HG02852 (cell line): ENCODE data around the gene SDR9C7.
"Not testable (repeated sequence)": the region's sequence is repeated elsewhere in the genome, so short reads cannot be mapped to it uniquely, and the experiment has no call there.

Experiments
- ATAC-seq: cut with Tn5 transposase; IDR thresholded peaks from one replicate; pipeline ENCODE4 v1.9.1; 2021; ENCODE audit warnings: mild to moderate bottlenecking, moderate library complexity; ENCODE audit not compliant: unreplicated experiment

SDR9C7 gene

GRCh38 chr12:56954057-56954957, 20.1 kb upstream of the SDR9C7 start:
- no peak for ATAC-seq

GRCh38 chr12:56953314-56953713, 19.1 kb upstream of the SDR9C7 start:
- no peak for ATAC-seq

- no peak for ATAC-seq
These were observed 17.6 kb upstream of the SDR9C7 start for GRCh38 chr12:56951582-56952339.

- ATAC-seq: no peak
These were observed 14.7 kb upstream of the SDR9C7 start for GRCh38 chr12:56948881-56949280.

- ATAC-seq: no peak
These were observed 14.2 kb upstream of the SDR9C7 start for GRCh38 chr12:56948457-56948777.

GRCh38 chr12:56947633-56948456, 13.6 kb upstream of the SDR9C7 start:
- no peak for ATAC-seq

- no peak for ATAC-seq
These were observed 9.7 kb upstream of the SDR9C7 start for GRCh38 chr12:56943878-56944277.

GRCh38 chr12:56943374-56943773, 9.2 kb upstream of the SDR9C7 start:
- ATAC-seq: not testable (repeated sequence)

GRCh38 chr12:56941299-56942017, 7.2 kb upstream of the SDR9C7 start:
- ATAC-seq: peak; percentile 50

- not testable (repeated sequence) for ATAC-seq
These were observed 6.7 kb upstream of the SDR9C7 start for GRCh38 chr12:56940942-56941298.

GRCh38 chr12:56935752-56936151, 1.5 kb upstream of the SDR9C7 start:
- no peak for ATAC-seq

GRCh38 chr12:56935157-56935556, 949 bp upstream of the SDR9C7 start:
- ATAC-seq: no peak

GRCh38 chr12:56932867-56933266, 1.3 kb downstream of the SDR9C7 start:
- no peak for ATAC-seq

GRCh38 chr12:56932146-56932545, 2.1 kb downstream of the SDR9C7 start:
- ATAC-seq: no peak

- no peak for ATAC-seq
These were observed 2.7 kb downstream of the SDR9C7 start for GRCh38 chr12:56931474-56931978.

GRCh38 chr12:56930241-56930640, 4.0 kb downstream of the SDR9C7 start:
- ATAC-seq: no peak

GRCh38 chr12:56929780-56930179, 4.4 kb downstream of the SDR9C7 start:
- ATAC-seq: no peak

- ATAC-seq: no peak
These were observed 5.9 kb downstream of the SDR9C7 start for GRCh38 chr12:56928262-56928661.

- ATAC-seq: no peak
These were observed 6.9 kb downstream of the SDR9C7 start for GRCh38 chr12:56927281-56927680.

GRCh38 chr12:56922031-56922430, 12.2 kb downstream of the SDR9C7 start:
- no peak for ATAC-seq

- ATAC-seq: no peak
These were observed 12.9 kb downstream of the SDR9C7 start for GRCh38 chr12:56921346-56921745.
